ENCODE results near the gene CYB5R3.
"Not testable (repeated sequence)": the region's sequence is repeated elsewhere in the genome, so short reads cannot be mapped to it uniquely, and the experiment has no call there.

- TF ChIP-seq CTCF (IDR thresholded peaks at IDR 0.05; ENCODE audit: insufficient read depth, low read length); POLR2AphosphoS5 (IDR thresholded peaks at IDR 0.05; ENCODE audit: low read depth); REST (IDR thresholded peaks at IDR 0.05; ENCODE audit: insufficient replicate concordance, low read depth); GABPA (IDR thresholded peaks at IDR 0.05; ENCODE audit: low read depth): not testable (repeated sequence)
Observed at GRCh38 chr22:42580040-42580439, 69.2 kb downstream of the CYB5R3 start.
